A673 (cell line): ENCODE results near the gene NR2F1-AS1.

Experiments used
- CTCF ChIP-seq: fragments of 300-800, 200-600 bp; sonication (generic); conservative IDR thresholded peaks from 2 replicates; pipeline ENCODE4 v1.5.1; 2017; ENCODE audit warnings: low read depth, mild to moderate bottlenecking, antibody characterized with exemption, low read length, moderate library complexity, mixed read lengths
- EZH2 ChIP-seq: fragments of 200-600 bp; sonication (generic); IDR thresholded peaks from 2 replicates; pipeline ENCODE4 v1.6.1; 2017; ENCODE audit warnings: borderline replicate concordance, low read depth, mild to moderate bottlenecking, mixed read lengths, antibody characterized with exemption, low read length; ENCODE audit not compliant: poor library complexity, severe bottlenecking

GRCh38 chr5:93592883-93593282 is 11.9 kb upstream of the NR2F1-AS1 start:
- no peak for TF ChIP-seq CTCF
- TF ChIP-seq EZH2: no peak
